HEK293 (cell line): Measurements from ENCODE around the gene PEAK3.

Experiments used
- CTCF ChIA-PET: fragments of 350-600 bp; formaldehyde crosslinking; extraction: SDS; loops from one replicate; lab custom pipeline; 2021; ENCODE audit warnings: antibody characterized with exemption; lab: Yijun Ruan, JAX
- POLR2A ChIA-PET: fragments of 300-600 bp; formaldehyde crosslinking; extraction: SDS; loops from one replicate; lab custom pipeline; 2020; ENCODE audit warnings: antibody characterized with exemption, inconsistent platforms; lab: Yijun Ruan, JAX
- H3K27ac ChIP-seq: fragments of 200-500 bp; sonication (Bioruptor generic); 2 replicates; pipeline ENCODE4 v1.5.1; 2014; ENCODE audit warnings: low read depth, low read length, control low read depth, inconsistent platforms; ENCODE audit errors: extremely low read depth
- H3K36me3 ChIP-seq, 2 experiments: fragments of 200-500 bp in 1 of 2; sonication (Bioruptor generic) in 1 of 2; 1 replicate in 1 of 2; 2 replicates in 1 of 2; pipeline ENCODE4 v1.5.1; 2014 to 2017; ENCODE audit warnings: inconsistent platforms in 2 of 2, low read length in 2 of 2; ENCODE audit not compliant: control insufficient read depth in 2 of 2, insufficient read depth in 1 of 2
- H3K4me1 ChIP-seq: fragments of 200-500 bp; sonication (Bioruptor generic); 2 replicates; pipeline ENCODE4 v1.5.1; 2014; ENCODE audit warnings: mild to moderate bottlenecking, low read length, inconsistent platforms; ENCODE audit not compliant: control insufficient read depth, insufficient read depth
- H3K4me3 ChIP-seq: 2 replicates; pipeline ENCODE4 v1.5.1; 2011; ENCODE audit warnings: low read depth, mild to moderate bottlenecking, control low read depth, low read length, moderate library complexity
- H3K9me3 ChIP-seq: fragments of 200-500 bp; sonication (Bioruptor generic); 2 replicates; pipeline ENCODE4 v1.5.1; 2014; ENCODE audit warnings: low read depth, low read length, inconsistent platforms; ENCODE audit not compliant: control insufficient read depth, insufficient read depth
- ATF2 ChIP-seq: fragments of 450-650 bp; formaldehyde crosslinking; IDR thresholded peaks from 2 replicates; pipeline ENCODE4 v1.5.1; 2016; ENCODE audit warnings: missing biosample characterization, missing genetic modification characterization, low read depth
- EGR2 ChIP-seq: fragments of 450-650 bp; formaldehyde crosslinking; IDR thresholded peaks from 2 replicates; pipeline ENCODE4 v1.5.1; 2016; ENCODE audit warnings: low read depth, missing biosample characterization, missing genetic modification characterization
- GFI1B ChIP-seq: fragments of 450-650 bp; formaldehyde crosslinking; IDR thresholded peaks from 2 replicates; pipeline ENCODE4 v1.5.1; 2016; ENCODE audit warnings: missing biosample characterization, missing genetic modification characterization
- KLF7 ChIP-seq: fragments of 450-650 bp; formaldehyde crosslinking; IDR thresholded peaks from 2 replicates; pipeline ENCODE4 v1.5.1; 2016; ENCODE audit warnings: missing biosample characterization, missing genetic modification characterization, borderline replicate concordance
- MEIS1 ChIP-seq: sonication (generic); formaldehyde crosslinking; IDR thresholded peaks from 2 replicates; pipeline ENCODE4 v1.8.1; 2022; ENCODE audit warnings: missing genetic modification reagents, mild to moderate bottlenecking, borderline replicate concordance
- MYNN ChIP-seq: fragments of 450-650 bp; formaldehyde crosslinking; IDR thresholded peaks from 2 replicates; pipeline ENCODE4 v1.5.1; 2016; ENCODE audit warnings: missing biosample characterization, missing genetic modification characterization, borderline replicate concordance
- MZF1 ChIP-seq: fragments of 450-650 bp; formaldehyde crosslinking; IDR thresholded peaks from 2 replicates; pipeline ENCODE4 v1.5.1; 2017; ENCODE audit warnings: missing biosample characterization, missing genetic modification characterization, borderline replicate concordance
- OSR2 ChIP-seq: fragments of 450-650 bp; formaldehyde crosslinking; IDR thresholded peaks from 2 replicates; pipeline ENCODE4 v1.5.1; 2016; ENCODE audit warnings: missing biosample characterization, missing genetic modification characterization
- PRDM1 ChIP-seq: fragments of 450-650 bp; formaldehyde crosslinking; IDR thresholded peaks from 2 replicates; pipeline ENCODE4; 2016; ENCODE audit warnings: missing biosample characterization, missing genetic modification characterization
- TRIM28 ChIP-seq: IDR thresholded peaks from 2 replicates; pipeline ENCODE4 v1.6.1; 2011; ENCODE audit warnings: low read length, control low read depth, borderline replicate concordance
- ZFHX2 ChIP-seq: fragments of 450-650 bp; formaldehyde crosslinking; conservative IDR thresholded peaks from 2 replicates; pipeline ENCODE4 v1.5.1; 2016; ENCODE audit warnings: missing biosample characterization, missing genetic modification characterization
- ZFP69B ChIP-seq: fragments of 450-650 bp; formaldehyde crosslinking; IDR thresholded peaks from 2 replicates; pipeline ENCODE4 v1.5.1; 2016; ENCODE audit warnings: missing biosample characterization, missing genetic modification characterization
- ZIC2 ChIP-seq: fragments of 450-650 bp; formaldehyde crosslinking; IDR thresholded peaks from 2 replicates; pipeline ENCODE4 v1.5.1; 2016; ENCODE audit warnings: missing biosample characterization, missing genetic modification characterization
- ZNF121 ChIP-seq: fragments of 450-650 bp; formaldehyde crosslinking; IDR thresholded peaks from 2 replicates; pipeline ENCODE4 v1.5.1; 2016; ENCODE audit warnings: missing biosample characterization, missing genetic modification characterization
- ZNF175 ChIP-seq: fragments of 450-650 bp; formaldehyde crosslinking; IDR thresholded peaks from 2 replicates; pipeline ENCODE4 v1.5.1; 2016; ENCODE audit warnings: missing biosample characterization, missing genetic modification characterization
- ZNF211 ChIP-seq: fragments of 450-650 bp; formaldehyde crosslinking; IDR thresholded peaks from 2 replicates; pipeline ENCODE4 v1.5.1; 2016; ENCODE audit warnings: low read depth, missing biosample characterization, missing genetic modification characterization
- ZNF302 ChIP-seq: fragments of 450-650 bp; formaldehyde crosslinking; IDR thresholded peaks from 2 replicates; pipeline ENCODE4 v1.5.1; 2016; ENCODE audit warnings: missing biosample characterization, missing genetic modification characterization, low read depth
- ZNF350 ChIP-seq: fragments of 450-650 bp; formaldehyde crosslinking; IDR thresholded peaks from 2 replicates; pipeline ENCODE4 v1.5.0; 2017; ENCODE audit warnings: missing biosample characterization, mild to moderate bottlenecking, missing genetic modification characterization
- ZNF473 ChIP-seq: fragments of 450-650 bp; formaldehyde crosslinking; IDR thresholded peaks from 2 replicates; pipeline ENCODE4 v1.5.1; 2017; ENCODE audit warnings: missing biosample characterization, missing genetic modification characterization
- ZNF571 ChIP-seq: fragments of 450-650 bp; formaldehyde crosslinking; IDR thresholded peaks from 2 replicates; pipeline ENCODE4 v1.5.0; 2017; ENCODE audit warnings: missing biosample characterization, missing genetic modification characterization
- ZNF830 ChIP-seq: fragments of 450-650 bp; IDR thresholded peaks from 2 replicates; pipeline ENCODE4 v1.5.0; 2018; ENCODE audit warnings: missing biosample characterization, missing genetic modification characterization, low read depth, mild to moderate bottlenecking, moderate library complexity
- TF ChIP-seq, protein P1 (sequence below): fragments of 450-650 bp; formaldehyde crosslinking; IDR thresholded peaks from 2 replicates; pipeline ENCODE4 v1.5.1; 2017; ENCODE audit warnings: missing biosample characterization, missing genetic modification characterization

PEAK3 gene

GRCh38 chr19:2227415-2228156 is 54.4 kb downstream of the PEAK3 start:
- CTCF ChIA-PET = interaction anchor here (1.3 kb wide), 1 partner anchor 8 kb away, joined by 5 read pairs; the partner anchor contains the start of gene PLEKHJ1
- H3K9me3 ChIP-seq = no peaks in the 10 kb centered on the region

DNA sequence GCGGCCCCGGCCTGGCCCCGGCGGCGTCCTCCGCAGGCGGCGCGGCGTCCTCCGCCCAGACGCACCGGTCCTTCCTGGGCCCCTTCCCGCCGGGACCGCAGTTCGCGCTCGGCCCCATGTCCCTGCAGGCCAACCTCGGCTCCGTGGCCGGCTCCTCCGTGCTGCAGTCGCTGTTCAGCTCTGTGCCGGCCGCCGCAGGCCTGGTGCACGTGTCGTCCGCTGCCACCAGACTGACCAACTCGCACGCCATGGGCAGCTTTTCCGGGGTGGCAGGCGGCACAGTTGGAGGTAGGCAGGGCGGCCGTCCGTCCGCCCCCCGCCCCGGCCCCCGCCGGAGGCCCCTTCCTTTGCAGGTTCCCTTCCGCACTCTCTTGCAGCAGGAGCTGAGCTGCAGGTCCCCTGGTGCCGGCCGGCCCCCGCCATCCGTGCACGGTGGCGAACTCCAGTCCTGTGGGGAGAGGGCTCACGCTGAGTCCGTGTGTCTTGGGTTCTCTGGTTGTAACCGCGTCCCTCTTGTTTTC is 55.1 kb downstream of the PEAK3 start:
- H3K36me3 ChIP-seq = peaks cover 4 to 76% of the 10 kb centered on the region in 2 experiments; a peak in 2 of 3 replicates
- ChIA-PET CTCF (interaction anchor here (1.3 kb wide), 1 partner anchor 9 kb away, joined by 5 read pairs; the partner anchor contains the start of gene PLEKHJ1), POLR2A (no interaction called here)

More at GRCh38 chr19:2227415-2228156, 54.4 kb downstream of the PEAK3 start:
- TF ChIP-seq KLF7 (no peak), ATF2 (tag by site-specific recombination) (no peak), ZFHX2 (tag by site-specific recombination) (0 out of 2 replicates have a peak, but pooled peaks have one; percentile 27), MYNN (tag by site-specific recombination) (no peak), ZIC2 (tag by site-specific recombination) (no peak), EGR2 (tag by site-specific recombination) (0 out of 2 replicates have a peak, but pooled peaks have one; percentile 29), ZNF830 (tag by site-specific recombination) (no peak)
- Histone ChIP-seq H3K4me1 (no peaks in the 10 kb centered on the region), H3K4me3 (no peak overlapping the region), H3K36me3 (peaks cover 4 to 75% of the 10 kb centered on the region in 2 experiments; a peak in 2 of 3 replicates), H3K27ac (no peak overlapping the region)
- POLR2A ChIA-PET = interaction anchor here (0.6 kb wide), 1 partner anchor 353 kb away, joined by 3 read pairs; no protein-coding TSS in a partner anchor

DNA sequence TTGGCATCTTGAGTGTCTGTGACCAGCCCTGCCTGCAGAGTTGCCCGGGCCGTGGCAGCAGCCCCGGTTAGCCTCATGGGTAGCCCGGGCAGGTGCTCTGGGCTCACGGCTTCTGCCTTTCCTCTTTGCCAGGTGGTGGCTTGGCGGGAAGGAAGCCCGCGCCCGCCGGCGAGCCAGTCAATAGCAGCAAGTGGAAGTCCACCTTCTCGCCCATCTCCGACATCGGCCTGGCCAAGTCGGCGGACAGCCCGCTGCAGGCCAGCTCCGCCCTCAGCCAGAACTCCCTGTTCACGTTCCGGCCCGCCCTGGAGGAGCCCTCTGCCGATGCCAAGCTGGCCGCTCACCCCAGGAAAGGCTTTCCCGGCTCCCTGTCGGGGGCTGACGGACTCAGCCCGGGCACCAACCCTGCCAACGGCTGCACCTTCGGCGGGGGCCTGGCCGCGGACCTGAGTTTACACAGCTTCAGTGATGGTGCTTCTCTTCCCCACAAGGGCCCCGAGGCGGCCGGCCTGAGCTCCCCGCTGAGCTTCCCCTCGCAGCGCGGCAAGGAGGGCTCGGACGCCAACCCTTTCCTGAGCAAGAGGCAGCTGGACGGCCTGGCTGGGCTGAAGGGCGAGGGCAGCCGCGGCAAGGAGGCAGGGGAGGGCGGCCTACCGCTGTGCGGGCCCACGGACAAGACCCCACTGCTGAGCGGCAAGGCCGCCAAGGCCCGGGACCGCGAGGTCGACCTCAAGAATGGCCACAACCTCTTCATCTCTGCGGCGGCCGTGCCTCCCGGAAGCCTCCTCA is 55.7 kb downstream of the PEAK3 start:
- Histone ChIP-seq H3K4me3 (no peak overlapping the region), H3K9me3 (no peaks in the 10 kb centered on the region), H3K4me1 (no peaks in the 10 kb centered on the region), H3K36me3 (peaks cover 4 to 73% of the 10 kb centered on the region in 2 experiments; a peak in 2 of 3 replicates)
- POLR2A ChIA-PET = no interaction called here
- CTCF ChIA-PET = interaction anchor here (1.3 kb wide), 1 partner anchor 10 kb away, joined by 5 read pairs; the partner anchor contains the start of gene PLEKHJ1
- TF ChIP-seq PRDM1 (tag by site-specific recombination) (no peak), ZNF121 (tag by site-specific recombination) (peak; percentile 53; the same call in 1 of the 2 replicates)
- TF ChIP-seq, all 188 proteins: peak for 1
- H3K27ac ChIP-seq = no peak overlapping the region

More for the DNA sequence above, 55.1 kb downstream of the PEAK3 start:
- Histone ChIP-seq H3K27ac (no peak overlapping the region), H3K4me1 (no peaks in the 10 kb centered on the region), H3K4me3 (no peak overlapping the region), H3K9me3 (no peaks in the 10 kb centered on the region)
- TF ChIP-seq ZNF302 (no peak), TRIM28 (no peak), ZNF571 (tag by site-specific recombination) (no peak), ZNF473 (tag by site-specific recombination) (no peak), ZNF350 (tag by site-specific recombination) (no peak), MEIS1 (CRISPR knock-in tag) (no peak), GFI1B (tag by site-specific recombination) (no peak), ZFP69B (no peak), ZNF175 (tag by site-specific recombination) (no peak), OSR2 (tag by site-specific recombination) (no peak), MZF1 (tag by site-specific recombination) (no peak), ZNF211 (tag by site-specific recombination) (no peak)
- TF ChIP-seq, protein P1, sequence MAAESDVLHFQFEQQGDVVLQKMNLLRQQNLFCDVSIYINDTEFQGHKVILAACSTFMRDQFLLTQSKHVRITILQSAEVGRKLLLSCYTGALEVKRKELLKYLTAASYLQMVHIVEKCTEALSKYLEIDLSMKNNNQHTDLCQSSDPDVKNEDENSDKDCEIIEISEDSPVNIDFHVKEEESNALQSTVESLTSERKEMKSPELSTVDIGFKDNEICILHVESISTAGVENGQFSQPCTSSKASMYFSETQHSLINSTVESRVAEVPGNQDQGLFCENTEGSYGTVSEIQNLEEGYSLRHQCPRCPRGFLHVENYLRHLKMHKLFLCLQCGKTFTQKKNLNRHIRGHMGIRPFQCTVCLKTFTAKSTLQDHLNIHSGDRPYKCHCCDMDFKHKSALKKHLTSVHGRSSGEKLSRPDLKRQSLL (tag by site-specific recombination) = no peak
